ENCODE measurements around the gene KLF13. TPM values are rescaled to one million over a fixed set of nuclear protein-coding genes. Genes with fewer than 3 reads are reported as not detected.

KLF13 gene
- 28.7 and 34.6 TPM in 2 replicates for total RNA-seq

GRCh38 chr15:31326156-31326874 lies at the start of gene KLF13:
Gene KLF13 (plus strand): TSS chr15:31326835. CDS start chr15:31327213, 378 bp downstream.

Other genes with a start within 250 kb of the KLF13 start
- gene TRPM1, start 225.1 kb upstream of the KLF13 start, total RNA-seq = 0.38 and 1.3 TPM in 2 replicates

Measured in vein endothelial cell (primary cell).